ENCODE results near the gene JMJD1C.
"Not testable (repeated sequence)": the region's sequence is repeated elsewhere in the genome, so short reads cannot be mapped to it uniquely, and the experiment has no call there.

DNA sequence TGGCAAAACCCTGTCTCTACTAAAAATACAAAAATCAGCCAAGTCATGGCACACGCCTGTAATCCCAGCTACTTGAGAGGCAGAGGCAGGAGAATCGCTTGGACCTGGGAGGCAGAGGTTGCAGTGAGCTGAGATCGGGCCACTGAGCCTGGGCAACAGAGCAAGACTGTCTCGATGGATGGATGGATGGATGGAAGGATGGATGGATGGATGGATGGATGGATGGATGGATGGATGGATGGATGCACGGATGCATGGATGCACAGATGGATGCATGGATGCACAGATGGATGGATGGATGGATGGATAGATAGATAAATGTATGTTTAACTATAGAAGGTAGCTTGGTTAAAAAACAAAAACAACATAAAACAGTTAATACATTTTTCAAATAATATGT lies 34.8 kb upstream of the JMJD1C start:
- TF ChIP-seq, protein P1, sequence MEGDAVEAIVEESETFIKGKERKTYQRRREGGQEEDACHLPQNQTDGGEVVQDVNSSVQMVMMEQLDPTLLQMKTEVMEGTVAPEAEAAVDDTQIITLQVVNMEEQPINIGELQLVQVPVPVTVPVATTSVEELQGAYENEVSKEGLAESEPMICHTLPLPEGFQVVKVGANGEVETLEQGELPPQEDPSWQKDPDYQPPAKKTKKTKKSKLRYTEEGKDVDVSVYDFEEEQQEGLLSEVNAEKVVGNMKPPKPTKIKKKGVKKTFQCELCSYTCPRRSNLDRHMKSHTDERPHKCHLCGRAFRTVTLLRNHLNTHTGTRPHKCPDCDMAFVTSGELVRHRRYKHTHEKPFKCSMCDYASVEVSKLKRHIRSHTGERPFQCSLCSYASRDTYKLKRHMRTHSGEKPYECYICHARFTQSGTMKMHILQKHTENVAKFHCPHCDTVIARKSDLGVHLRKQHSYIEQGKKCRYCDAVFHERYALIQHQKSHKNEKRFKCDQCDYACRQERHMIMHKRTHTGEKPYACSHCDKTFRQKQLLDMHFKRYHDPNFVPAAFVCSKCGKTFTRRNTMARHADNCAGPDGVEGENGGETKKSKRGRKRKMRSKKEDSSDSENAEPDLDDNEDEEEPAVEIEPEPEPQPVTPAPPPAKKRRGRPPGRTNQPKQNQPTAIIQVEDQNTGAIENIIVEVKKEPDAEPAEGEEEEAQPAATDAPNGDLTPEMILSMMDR (IDR thresholded peaks at IDR 0.05; ENCODE audit: low read depth, low read length): not testable (repeated sequence)
- not testable (repeated sequence) for TF ChIP-seq EZH2phosphoT487 (IDR thresholded peaks at IDR 0.05; ENCODE audit: low read depth)
